Inferior parietal cortex (tissue), 1 donor: Measurements from ENCODE around the gene MCF2L.
A peak's percentile ranks its signal among the peaks of the same experiment; 100 is the strongest.

Experiments
- DNase-seq: peaks from one replicate; pipeline ENCODE4 v3.0.0-alpha.2; 2016; ENCODE audit errors: extremely low spot score

MCF2L gene

GRCh38 chr13:113031465-113031864 is 62.5 kb downstream of the MCF2L start:
- no peak for DNase-seq

- no peak for DNase-seq
Observed at GRCh38 chr13:113032291-113032690, 63.3 kb downstream of the MCF2L start.

- no peak for DNase-seq
Observed at GRCh38 chr13:113033054-113033850, 64.2 kb downstream of the MCF2L start.

- DNase-seq = peak; percentile 80
Observed at GRCh38 chr13:113034451-113035212, 65.6 kb downstream of the MCF2L start.

- DNase-seq = no peak
Observed at GRCh38 chr13:113035213-113035800, 66.3 kb downstream of the MCF2L start.

- no peak for DNase-seq
Observed at GRCh38 chr13:113036401-113036800, 67.4 kb downstream of the MCF2L start.

GRCh38 chr13:113040031-113040430 is 71.0 kb downstream of the MCF2L start:
- DNase-seq = no peak

- no peak for DNase-seq
Observed at GRCh38 chr13:113040597-113041292, 71.7 kb downstream of the MCF2L start.

GRCh38 chr13:113041293-113041690 is 72.3 kb downstream of the MCF2L start:
- no peak for DNase-seq

GRCh38 chr13:113041896-113042295 is 72.9 kb downstream of the MCF2L start:
- DNase-seq = no peak

- no peak for DNase-seq
Observed at GRCh38 chr13:113042456-113042855, 73.4 kb downstream of the MCF2L start.

- DNase-seq = no peak
Observed at GRCh38 chr13:113043001-113043630, 74.1 kb downstream of the MCF2L start.

- DNase-seq = no peak
Observed at GRCh38 chr13:113043931-113044330, 74.9 kb downstream of the MCF2L start.

GRCh38 chr13:113044391-113045114 is 75.5 kb downstream of the MCF2L start:
- DNase-seq = peak; percentile 88

GRCh38 chr13:113045251-113046127 is 76.5 kb downstream of the MCF2L start:
- DNase-seq = peak; percentile 58

- DNase-seq = no peak
Observed at GRCh38 chr13:113046128-113046882, 77.3 kb downstream of the MCF2L start.

- no peak for DNase-seq
Observed at GRCh38 chr13:113046883-113047244, 77.8 kb downstream of the MCF2L start.

- no peak for DNase-seq
Observed at GRCh38 chr13:113047587-113047986, 78.6 kb downstream of the MCF2L start.

GRCh38 chr13:113048766-113049165 is 79.8 kb downstream of the MCF2L start:
- no peak for DNase-seq
